Mucosa of rectum (tissue), 2 donors: ENCODE measurements around the gene AIFM1.
A peak's percentile ranks its signal among the peaks of the same experiment; 100 is the strongest.

Source experiments
- H3K27ac ChIP-seq, 2 donors: one replicate each; pipeline ENCODE4 v1.7.0; 2013; ENCODE audit warnings: inconsistent platforms in 2 of 2, low read depth in 2 of 2, low read length in 2 of 2
- H3K27me3 ChIP-seq, 2 donors: one replicate each; pipeline ENCODE4 v1.7.0; 2013; ENCODE audit warnings: low read length in 2 of 2; ENCODE audit not compliant: control insufficient read depth in 2 of 2, insufficient read depth in 2 of 2
- H3K36me3 ChIP-seq, 2 donors: one replicate each; pipeline ENCODE4 v1.7.0; 2013; ENCODE audit warnings: low read length in 2 of 2; ENCODE audit not compliant: control insufficient read depth in 2 of 2, insufficient read depth in 2 of 2
- H3K4me1 ChIP-seq, 2 donors: one replicate each; pipeline ENCODE4 v1.7.0; 2013; ENCODE audit warnings: low read length in 2 of 2, mild to moderate bottlenecking in 1 of 2; ENCODE audit not compliant: control insufficient read depth in 2 of 2, insufficient read depth in 2 of 2
- H3K4me3 ChIP-seq, 2 donors: one replicate each; pipeline ENCODE4 v1.7.0; 2013; ENCODE audit warnings: low read length in 2 of 2
- H3K9ac ChIP-seq, 2 donors: one replicate each; pipeline ENCODE4 v1.7.0; 2013; ENCODE audit warnings: low read length in 2 of 2, low read depth in 1 of 2, mild to moderate bottlenecking in 1 of 2
- H3K9me3 ChIP-seq, 2 donors: one replicate each; pipeline ENCODE4 v1.7.0; 2013; ENCODE audit warnings: low read length in 2 of 2; ENCODE audit not compliant: control insufficient read depth in 2 of 2
- donor health status: healthy.
- donor health status: Normal muscosa, but diverticular disease.

The AIFM1 gene

GRCh38 chrX:130147631-130148030 is 18.0 kb downstream of the AIFM1 start:
- Histone ChIP-seq H3K27ac (no peak overlapping the region), H3K27me3 (no peaks in the 10 kb centered on the region), H3K4me1 (no peaks in the 10 kb centered on the region), H3K9ac (no peak overlapping the region), H3K9me3 (no peaks in the 10 kb centered on the region), H3K4me3 (no peak overlapping the region), H3K36me3 (peaks cover 3 to 31% of the 10 kb centered on the region in 2 donors)

- Histone ChIP-seq H3K27ac (no peak overlapping the region), H3K9me3 (no peaks in the 10 kb centered on the region), H3K36me3 (peaks cover 3 to 38% of the 10 kb centered on the region in 2 donors), H3K4me3 (no peak overlapping the region), H3K4me1 (no peaks in the 10 kb centered on the region), H3K27me3 (no peaks in the 10 kb centered on the region), H3K9ac (no peak overlapping the region)
Measured at GRCh38 chrX:130145123-130145522, 20.5 kb downstream of the AIFM1 start.

- peaks cover 3 to 39% of the 10 kb centered on the region in 2 donors for H3K36me3 ChIP-seq
- H3K4me1 ChIP-seq: no peaks in the 10 kb centered on the region
- H3K9me3 ChIP-seq: no peaks in the 10 kb centered on the region
- no peak overlapping the region for H3K9ac ChIP-seq
- no peak overlapping the region for H3K4me3 ChIP-seq
- no peaks in the 10 kb centered on the region for H3K27me3 ChIP-seq
- no peak overlapping the region for H3K27ac ChIP-seq
Measured at GRCh38 chrX:130144509-130144908, 21.1 kb downstream of the AIFM1 start.

GRCh38 chrX:130139474-130140201 is 26.0 kb downstream of the AIFM1 start:
- no peak overlapping the region for H3K4me3 ChIP-seq
- no peak overlapping the region for H3K27ac ChIP-seq
- peaks cover 16 to 41% of the 10 kb centered on the region in 2 donors for H3K36me3 ChIP-seq

GRCh38 chrX:130136961-130137360 is 28.7 kb downstream of the AIFM1 start:
- no peak overlapping the region for H3K4me3 ChIP-seq
- H3K9me3 ChIP-seq: no peaks in the 10 kb centered on the region
- no peaks in the 10 kb centered on the region for H3K27me3 ChIP-seq
- peaks cover 16 to 29% of the 10 kb centered on the region in 2 donors for H3K36me3 ChIP-seq
- H3K27ac ChIP-seq: no peak overlapping the region
- H3K9ac ChIP-seq: no peak overlapping the region
- no peaks in the 10 kb centered on the region for H3K4me1 ChIP-seq

More at GRCh38 chrX:130139474-130140201, 26.0 kb downstream of the AIFM1 start:
- H3K27me3 ChIP-seq: no peaks in the 10 kb centered on the region
- no peak overlapping the region for H3K9ac ChIP-seq
- H3K4me1 ChIP-seq: no peaks in the 10 kb centered on the region
- no peaks in the 10 kb centered on the region for H3K9me3 ChIP-seq

- no peaks in the 10 kb centered on the region for H3K9me3 ChIP-seq
- no peak overlapping the region for H3K4me3 ChIP-seq
- H3K9ac ChIP-seq: no peak overlapping the region
- peaks cover 16 to 29% of the 10 kb centered on the region in 2 donors for H3K36me3 ChIP-seq
- no peaks in the 10 kb centered on the region for H3K4me1 ChIP-seq
- H3K27ac ChIP-seq: no peak overlapping the region
- peaks cover 0 to under 1% of the 10 kb centered on the region in 2 donors for H3K27me3 ChIP-seq
Measured at GRCh38 chrX:130136496-130136895, 29.1 kb downstream of the AIFM1 start.

GRCh38 chrX:130130990-130131389 is 34.7 kb downstream of the AIFM1 start:
- Histone ChIP-seq H3K9ac (no peak overlapping the region), H3K4me1 (no peaks in the 10 kb centered on the region), H3K36me3 (peaks cover 25 to 29% of the 10 kb centered on the region in 2 donors), H3K27ac (no peak overlapping the region), H3K27me3 (peaks cover 0 to 3% of the 10 kb centered on the region in 2 donors), H3K4me3 (no peak overlapping the region), H3K9me3 (no peaks in the 10 kb centered on the region)

- Histone ChIP-seq H3K27ac (peak overlapping the region; percentile 5 to 7), H3K9me3 (no peaks in the 10 kb centered on the region), H3K4me3 (no peak overlapping the region), H3K9ac (no peak overlapping the region), H3K36me3 (peaks cover 11 to 16% of the 10 kb centered on the region in 2 donors), H3K4me1 (peaks cover 0 to under 1% of the 10 kb centered on the region in 2 donors), H3K27me3 (no peaks in the 10 kb centered on the region)
Measured at GRCh38 chrX:130125091-130125874, 40.4 kb downstream of the AIFM1 start.

GRCh38 chrX:130124577-130124976 is 41.1 kb downstream of the AIFM1 start:
- H3K27ac ChIP-seq: no peak overlapping the region

GRCh38 chrX:130121505-130121800 is 44.2 kb downstream of the AIFM1 start:
- no peaks in the 10 kb centered on the region for H3K27me3 ChIP-seq
- H3K9ac ChIP-seq: peak overlapping the region in 1 of 2 donors; percentile 61
- H3K36me3 ChIP-seq: no peaks in the 10 kb centered on the region
- H3K27ac ChIP-seq: peak overlapping the region in 1 of 2 donors; percentile 48
- H3K4me3 ChIP-seq: peak overlapping the region in 1 of 2 donors; percentile 45
- peaks cover 0 to 2% of the 10 kb centered on the region in 2 donors for H3K4me1 ChIP-seq
- H3K9me3 ChIP-seq: no peaks in the 10 kb centered on the region

More at GRCh38 chrX:130124577-130124976, 41.1 kb downstream of the AIFM1 start:
- no peak overlapping the region for H3K4me3 ChIP-seq
- H3K9me3 ChIP-seq: no peaks in the 10 kb centered on the region
- H3K36me3 ChIP-seq: peaks cover 11 to 13% of the 10 kb centered on the region in 2 donors
- no peaks in the 10 kb centered on the region for H3K27me3 ChIP-seq
- no peak overlapping the region for H3K9ac ChIP-seq
- peaks cover 0 to 2% of the 10 kb centered on the region in 2 donors for H3K4me1 ChIP-seq
